GM19023 (cell line): ENCODE measurements around the gene GLI2.

Experiments
- ATAC-seq: cut with Tn5 transposase; IDR thresholded peaks from one replicate; pipeline ENCODE4 v1.9.1; 2021; ENCODE audit warnings: mild to moderate bottlenecking, moderate library complexity; ENCODE audit not compliant: unreplicated experiment

The GLI2 gene

GRCh38 chr2:120711694-120712093 lies 24.0 kb upstream of the GLI2 start:
- ATAC-seq = no peak

GRCh38 chr2:120712180-120712681 lies 23.4 kb upstream of the GLI2 start:
- no peak for ATAC-seq

GRCh38 chr2:120715353-120715752 lies 20.3 kb upstream of the GLI2 start:
- no peak for ATAC-seq

GRCh38 chr2:120715941-120716340 lies 19.7 kb upstream of the GLI2 start:
- no peak for ATAC-seq

GRCh38 chr2:120716641-120717585 lies 18.8 kb upstream of the GLI2 start:
- no peak for ATAC-seq

- ATAC-seq = no peak
Observed at GRCh38 chr2:120719491-120719890, 16.2 kb upstream of the GLI2 start.

GRCh38 chr2:120720231-120720630 lies 15.4 kb upstream of the GLI2 start:
- ATAC-seq = no peak

- no peak for ATAC-seq
Observed at GRCh38 chr2:120720746-120721375, 14.8 kb upstream of the GLI2 start.

- ATAC-seq = no peak
Observed at GRCh38 chr2:120722246-120722567, 13.5 kb upstream of the GLI2 start.

- no peak for ATAC-seq
Observed at GRCh38 chr2:120722568-120723421, 12.9 kb upstream of the GLI2 start.

GRCh38 chr2:120726245-120726644 lies 9.4 kb upstream of the GLI2 start:
- ATAC-seq = no peak

GRCh38 chr2:120729406-120730399 lies 6.0 kb upstream of the GLI2 start:
- ATAC-seq = no peak

GRCh38 chr2:120731175-120731574 lies 4.5 kb upstream of the GLI2 start:
- no peak for ATAC-seq

GRCh38 chr2:120732506-120733237 lies 3.0 kb upstream of the GLI2 start:
- no peak for ATAC-seq

GRCh38 chr2:120733238-120733932 lies 2.3 kb upstream of the GLI2 start:
- no peak for ATAC-seq

- ATAC-seq = no peak
Observed at GRCh38 chr2:120734930-120735651, 577 bp upstream of the GLI2 start.

GRCh38 chr2:120736202-120736623 lies 545 bp downstream of the GLI2 start:
- no peak for ATAC-seq
